Stimulated activated CD8-positive, alpha-beta memory T cell treated with anti-CD3 and anti-CD28 coated beads, Interleukin-4, amount 100 ng/mL, for 1 hour (primary cell): ENCODE measurements around the gene LGALSL.

Experiments
- DNase-seq, 2 donors: peaks; one replicate each; pipeline ENCODE4 v3.0.0-alpha.2; 2020; ENCODE audit warnings: low read depth in 2 of 2, low spot score in 1 of 2

Gene LGALSL

DNA sequence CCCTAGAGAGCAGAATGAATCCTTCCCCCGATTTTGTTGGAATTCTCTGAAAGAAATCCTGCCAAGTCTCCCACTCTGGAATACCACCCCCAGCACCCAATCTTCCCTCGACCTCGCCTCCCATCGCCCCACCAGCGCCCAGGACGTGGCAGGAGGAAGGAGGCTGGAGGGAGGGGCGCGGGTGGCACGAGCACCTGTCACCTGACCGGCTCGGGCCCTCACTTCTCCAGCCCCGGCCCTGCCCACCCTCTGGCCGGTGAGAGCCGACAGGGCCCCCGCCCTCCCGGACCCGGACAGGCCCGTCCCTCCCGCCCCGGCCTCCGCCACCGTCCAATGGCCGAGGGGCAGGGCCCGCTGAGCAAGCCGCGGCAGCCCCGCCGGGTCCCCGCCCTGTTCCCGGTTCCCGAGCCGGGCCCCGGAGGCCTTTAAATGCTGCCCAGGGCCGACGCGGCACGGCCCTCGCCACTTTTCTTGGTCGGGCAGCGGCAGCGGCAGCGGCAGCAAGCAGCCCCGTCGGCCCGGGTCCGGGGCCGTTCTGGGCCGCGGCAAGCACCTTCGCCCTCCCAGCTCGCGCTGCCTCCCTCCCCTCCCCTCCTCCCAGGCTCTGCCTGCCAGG lies at the start of gene LGALSL:
Gene LGALSL, plus strand, starts transcription at position 393 of the 616 bp plus-strand sequence. CDS start 384 bp downstream, outside the sequence.
- DNase-seq: no peak

- no peak for DNase-seq
Measured at GRCh38 chr2:64404743-64405142, 49.2 kb upstream of the LGALSL start.

GRCh38 chr2:64405581-64406406 lies 48.2 kb upstream of the LGALSL start:
- no peak for DNase-seq

- DNase-seq: no peak
Measured at GRCh38 chr2:64406407-64406774, 47.6 kb upstream of the LGALSL start.

- DNase-seq: no peak
Measured at GRCh38 chr2:64408031-64408430, 45.9 kb upstream of the LGALSL start.

DNA sequence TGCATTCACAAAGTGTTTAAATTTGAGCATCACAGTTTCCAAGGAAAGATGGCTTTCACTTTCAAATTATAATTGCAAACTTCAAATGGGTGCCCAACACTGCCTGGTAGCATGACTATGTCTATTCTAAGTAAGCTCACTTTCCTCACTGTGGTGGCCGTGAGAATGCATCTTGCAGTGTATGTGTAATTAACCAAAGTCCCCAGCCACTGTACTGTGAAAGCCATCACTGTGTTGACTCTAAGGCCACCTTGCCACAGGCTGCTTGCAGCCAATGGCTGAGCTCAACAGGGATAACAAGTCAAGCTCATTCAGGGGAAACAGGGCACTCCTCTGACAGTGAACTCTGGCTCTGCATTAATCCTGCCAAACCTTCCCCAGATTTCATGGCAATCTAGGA lies 43.3 kb upstream of the LGALSL start:
- DNase-seq: no peak

DNA sequence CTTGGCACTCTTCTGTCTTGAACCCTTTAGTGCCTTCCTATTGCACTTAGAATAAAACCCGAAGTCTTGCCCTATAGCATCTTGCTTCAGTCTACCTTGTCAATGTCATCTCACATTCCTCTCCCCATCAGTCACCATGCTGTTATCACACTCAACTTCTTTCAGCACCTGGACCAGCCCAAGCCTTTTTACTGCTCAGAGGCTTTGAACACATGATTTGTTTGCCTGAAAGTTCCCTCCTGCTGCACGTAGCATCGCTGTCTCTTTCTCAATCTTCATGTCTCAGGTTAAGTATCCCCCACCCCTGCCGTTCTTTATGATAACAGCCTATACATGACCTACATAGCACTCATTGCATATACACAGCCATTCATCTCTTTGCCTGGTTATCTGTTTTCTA lies 41.3 kb upstream of the LGALSL start:
- DNase-seq: no peak

GRCh38 chr2:64414736-64415435 lies 39.1 kb upstream of the LGALSL start:
- no peak for DNase-seq

GRCh38 chr2:64417624-64418023 lies 36.3 kb upstream of the LGALSL start:
- DNase-seq: no peak

GRCh38 chr2:64419596-64420165 lies 34.3 kb upstream of the LGALSL start:
- no peak for DNase-seq

DNA sequence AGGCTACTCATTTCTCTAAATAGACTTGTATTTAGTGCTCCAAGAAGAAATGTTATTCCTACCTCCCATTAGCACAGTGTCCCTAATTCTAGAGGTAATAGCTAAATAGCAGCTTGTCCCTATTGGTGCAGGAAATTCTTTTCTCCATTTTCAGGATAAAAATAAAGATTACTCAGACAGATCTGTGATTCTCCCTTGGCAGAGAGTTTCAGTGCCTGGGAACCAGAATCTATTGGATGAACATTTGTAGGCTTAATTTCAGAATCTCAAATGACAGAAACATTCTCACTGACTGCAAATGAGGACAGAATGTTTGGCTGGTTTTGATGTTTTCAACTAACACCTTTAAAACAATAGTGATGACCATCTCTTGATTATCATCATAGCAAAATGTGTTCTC lies 33.3 kb upstream of the LGALSL start:
- no peak for DNase-seq

DNA sequence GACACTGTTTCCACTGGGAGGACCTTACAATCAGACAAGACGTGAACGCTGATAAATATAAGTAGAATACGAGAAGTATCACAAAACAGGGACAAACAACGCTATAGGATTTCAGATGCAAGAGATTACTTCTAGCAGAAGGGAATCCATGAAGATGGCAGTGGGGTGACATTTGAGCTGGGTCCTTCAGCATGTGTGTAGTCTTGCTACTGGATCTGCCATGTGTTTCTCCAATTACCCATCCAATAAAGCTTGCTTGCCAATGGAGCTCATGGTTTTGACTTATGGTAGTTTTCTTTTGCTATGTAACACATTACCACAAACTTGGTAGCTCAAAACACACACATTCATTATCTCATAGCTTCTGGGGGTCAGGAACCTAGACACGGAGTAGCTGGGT lies 32.8 kb upstream of the LGALSL start:
- no peak for DNase-seq

DNA sequence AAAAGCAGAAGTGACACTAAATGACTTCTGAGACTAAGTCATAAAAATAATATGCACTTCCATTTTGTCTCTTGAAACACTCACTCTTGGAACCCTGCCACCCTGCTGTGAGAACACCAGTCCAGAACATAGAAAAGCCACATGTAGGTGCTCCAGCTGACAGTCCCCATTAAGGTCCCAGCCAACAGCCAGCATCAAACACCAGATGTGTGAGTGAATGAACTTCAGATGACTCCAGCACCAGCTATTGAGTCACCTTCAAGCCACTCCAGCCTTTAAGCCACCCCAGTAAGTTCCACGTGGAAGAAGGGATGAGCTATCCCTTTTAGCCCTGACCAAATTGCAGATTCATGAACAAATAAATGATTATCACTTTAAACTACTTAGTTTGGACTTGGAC lies 31.5 kb upstream of the LGALSL start:
- no peak for DNase-seq

- DNase-seq: no peak
Measured at GRCh38 chr2:64423303-64423702, 30.7 kb upstream of the LGALSL start.

- DNase-seq: no peak
Measured at GRCh38 chr2:64424416-64424987, 29.5 kb upstream of the LGALSL start.

- DNase-seq: no peak
Measured at GRCh38 chr2:64426183-64426952, 27.6 kb upstream of the LGALSL start.

DNA sequence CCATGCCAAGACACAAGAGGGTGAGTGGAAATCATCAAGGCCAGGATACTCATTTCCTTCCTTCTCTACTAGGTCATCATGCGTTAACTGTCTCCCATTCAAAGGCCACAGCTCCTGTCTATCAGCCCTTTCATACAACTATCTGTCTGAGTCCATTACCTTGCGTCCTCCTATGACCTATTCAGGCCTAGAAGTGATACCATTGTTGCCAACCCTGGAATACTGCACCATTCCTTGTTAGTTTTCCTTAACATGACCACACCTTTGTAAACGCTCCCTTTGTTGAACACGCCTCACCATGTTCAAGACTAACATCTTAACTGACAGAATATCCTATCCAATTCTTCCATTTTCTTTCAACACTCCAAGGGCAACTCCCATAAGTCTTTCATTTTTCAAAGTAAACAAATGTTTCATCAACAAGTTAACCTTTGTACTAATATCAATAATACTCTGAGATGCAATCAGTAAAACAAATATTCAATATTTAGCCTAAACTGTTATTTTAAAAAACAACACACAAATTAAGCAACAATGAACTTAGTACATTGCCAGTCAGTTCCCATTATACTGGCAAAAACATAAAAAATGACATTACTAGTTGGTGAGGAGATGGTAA lies 19.8 kb upstream of the LGALSL start:
- DNase-seq: no peak

- DNase-seq: no peak
Measured at GRCh38 chr2:64437883-64438282, 16.1 kb upstream of the LGALSL start.

- no peak for DNase-seq
Measured at GRCh38 chr2:64439194-64439593, 14.8 kb upstream of the LGALSL start.

GRCh38 chr2:64440843-64441242 lies 13.1 kb upstream of the LGALSL start:
- no peak for DNase-seq
